NCI-H2227 (cell line): Measurements from ENCODE around the gene RPUSD1.
"Not testable (repeated sequence)": the region's sequence is repeated elsewhere in the genome, so short reads cannot be mapped to it uniquely, and the experiment has no call there.

Source experiments
- DNase-seq: peaks from one replicate; lab custom pipeline; 2025; ENCODE audit not compliant: unreplicated experiment; lab: John Stamatoyannopoulos, UW

Gene RPUSD1

GRCh38 chr16:768428-768827 lies 19.8 kb downstream of the RPUSD1 start:
- no peak for DNase-seq

DNA sequence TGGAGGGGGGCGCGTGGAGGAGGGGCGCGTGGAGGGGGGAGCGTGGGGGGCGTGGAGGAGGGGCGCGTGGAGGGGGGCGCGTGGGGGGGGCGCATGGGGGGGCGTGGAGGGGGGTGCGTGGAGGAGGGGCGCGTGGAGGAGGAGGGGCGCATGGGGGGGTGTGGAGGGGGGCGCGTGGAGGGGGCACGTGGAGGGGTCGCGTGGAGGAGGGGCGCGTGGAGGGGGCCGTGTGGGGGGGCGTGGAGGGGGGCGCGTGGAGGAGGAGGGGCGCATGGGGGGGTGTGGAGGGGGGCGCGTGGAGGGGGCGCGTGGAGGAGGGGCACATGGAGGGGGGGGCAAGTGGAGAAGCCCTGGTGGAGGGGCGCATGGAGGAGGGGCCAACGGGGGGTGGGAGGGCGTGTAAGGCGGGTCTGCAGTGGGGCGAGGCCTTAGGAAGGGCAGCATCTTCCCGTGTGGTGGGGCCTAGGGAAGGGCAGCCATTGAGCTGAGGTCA lies 20.4 kb downstream of the RPUSD1 start:
- no peak for DNase-seq

- no peak for DNase-seq
Observed at GRCh38 chr16:766820-767640, 21.2 kb downstream of the RPUSD1 start.

GRCh38 chr16:766008-766819 lies 22.0 kb downstream of the RPUSD1 start:
- DNase-seq, result no peak

DNA sequence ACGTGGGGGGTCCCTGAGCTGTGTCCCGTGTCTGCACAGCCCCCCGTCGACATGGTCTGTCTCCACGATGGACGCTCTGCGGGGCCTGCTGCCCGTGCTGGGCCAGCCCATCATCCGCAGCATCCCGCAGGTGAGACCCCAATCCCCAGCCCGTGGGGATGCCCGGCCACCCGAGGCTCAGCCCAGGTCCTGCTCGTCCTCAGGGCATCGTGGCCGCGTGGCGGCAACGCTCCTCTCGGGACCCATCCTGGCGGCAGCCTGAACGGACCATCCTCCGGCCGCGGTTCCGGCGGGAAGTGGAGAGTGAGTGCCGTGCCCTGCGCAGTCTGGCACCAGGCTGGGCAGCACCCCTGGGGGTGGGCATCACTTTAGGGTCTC lies 22.7 kb downstream of the RPUSD1 start:
- DNase-seq, result no peak

DNA sequence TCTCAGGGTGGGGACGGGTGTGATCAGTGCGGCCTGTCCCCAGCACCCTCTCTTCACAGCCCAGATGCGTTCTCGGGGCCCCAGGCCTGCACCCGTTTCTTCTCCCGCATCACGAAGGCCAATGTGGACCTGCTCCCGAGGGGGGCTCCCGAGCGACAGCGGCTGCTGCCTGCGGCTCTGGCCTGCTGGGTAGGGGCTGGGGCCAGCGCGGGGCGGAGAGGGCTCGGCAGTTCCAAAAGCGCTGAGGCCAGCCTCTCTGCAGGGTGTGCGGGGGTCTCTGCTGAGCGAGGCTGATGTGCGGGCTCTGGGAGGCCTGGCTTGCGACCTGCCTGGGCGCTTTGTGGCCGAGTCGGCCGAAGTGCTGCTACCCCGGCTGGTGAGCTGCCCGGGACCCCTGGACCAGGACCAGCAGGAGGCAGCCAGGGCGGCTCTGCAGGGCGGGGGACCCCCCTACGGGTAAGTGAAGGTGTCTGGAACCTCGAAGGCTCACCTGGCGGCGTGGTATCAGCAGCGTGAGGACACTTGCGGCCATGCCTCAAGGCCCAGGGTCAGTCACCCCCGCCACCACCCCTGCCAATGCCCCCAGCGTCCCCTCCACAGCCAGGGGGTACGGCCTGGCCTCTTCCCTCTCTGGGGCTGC lies 23.2 kb downstream of the RPUSD1 start:
- no peak for DNase-seq

DNA sequence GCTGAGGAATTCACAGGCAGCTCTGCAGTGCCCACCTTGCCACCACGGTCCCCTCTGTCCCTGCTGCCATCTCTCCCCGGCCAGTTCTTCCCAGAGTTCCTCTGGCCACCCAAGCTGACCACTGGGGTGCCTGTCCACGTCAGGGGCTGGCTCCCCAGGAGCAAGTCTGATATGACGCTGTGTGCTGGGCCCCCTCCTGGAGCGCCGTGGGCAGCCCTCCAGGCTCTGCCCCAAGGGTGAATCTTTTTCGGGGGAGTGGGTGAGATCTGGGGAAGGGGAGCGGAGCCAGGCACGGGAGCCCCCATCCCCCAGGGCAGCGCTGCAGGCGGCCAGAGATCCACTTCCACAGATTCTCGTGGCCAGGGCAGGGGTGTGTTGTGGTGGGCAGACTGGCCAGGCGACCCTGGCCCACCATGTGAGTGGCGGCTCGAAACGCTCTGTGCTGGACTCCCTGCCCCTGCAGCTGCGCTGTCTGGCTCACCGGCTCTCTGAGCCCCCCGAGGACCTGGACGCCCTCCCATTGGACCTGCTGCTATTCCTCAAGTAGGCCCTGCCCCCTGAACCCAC lies 23.9 kb downstream of the RPUSD1 start:
- DNase-seq, result no peak

- no peak for DNase-seq
Observed at GRCh38 chr16:763369-764183, 24.6 kb downstream of the RPUSD1 start.

- DNase-seq, result no peak
Observed at GRCh38 chr16:762595-763268, 25.4 kb downstream of the RPUSD1 start.

DNA sequence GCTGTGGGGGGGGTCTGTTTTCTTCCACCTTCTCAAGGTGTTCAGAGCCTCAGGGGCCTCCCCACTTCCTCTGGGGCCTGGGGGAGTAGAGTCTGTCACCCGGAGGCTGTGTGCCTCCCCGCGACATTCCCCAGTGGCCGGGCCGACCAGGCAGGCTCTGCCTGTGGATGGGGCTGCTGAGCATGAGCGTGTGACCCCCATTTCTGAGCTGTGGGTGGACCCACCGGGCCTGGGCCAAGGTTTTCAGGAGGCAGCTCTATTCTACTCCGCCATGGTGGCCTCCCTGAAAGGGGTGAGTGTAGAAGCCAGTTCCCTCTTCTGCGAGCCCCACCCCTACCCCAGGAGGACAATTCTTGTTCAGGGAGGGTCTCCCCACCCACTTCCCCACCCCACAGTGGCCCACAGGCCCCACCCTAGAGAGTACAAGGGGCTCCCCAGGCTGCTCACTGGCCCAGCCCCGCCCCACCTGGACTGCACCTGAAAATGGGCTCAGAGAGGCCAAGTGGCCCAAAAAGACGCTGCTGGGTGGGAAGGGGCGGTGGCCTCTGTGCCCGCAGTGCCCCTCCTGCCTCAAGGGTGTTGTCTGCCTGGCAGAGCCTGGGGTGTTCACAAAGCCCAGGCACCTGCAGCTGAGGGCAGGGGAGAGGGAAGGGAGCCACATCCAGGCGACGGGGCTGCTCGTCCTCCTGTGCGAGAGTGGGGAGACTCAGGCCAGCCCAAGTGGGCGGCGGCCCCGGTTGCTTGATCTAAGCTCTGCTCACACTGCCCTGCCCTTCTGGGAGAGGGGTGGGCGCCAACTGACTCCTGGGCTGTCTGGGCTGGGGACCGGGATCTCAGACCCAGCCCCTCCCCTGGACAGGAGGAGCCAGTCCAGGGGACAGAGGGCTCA lies 26.3 kb downstream of the RPUSD1 start:
- DNase-seq, result no peak

- no peak for DNase-seq
Observed at GRCh38 chr16:760545-761343, 27.4 kb downstream of the RPUSD1 start, which contains the start of gene MSLN. MSLN (plus strand) TSS chr16:760734; CDS start chr16:762681, 1,947 bp downstream.

GRCh38 chr16:760065-760464 lies 28.1 kb downstream of the RPUSD1 start:
- no peak for DNase-seq

GRCh38 chr16:759110-759910 lies 28.9 kb downstream of the RPUSD1 start:
- no peak for DNase-seq

- DNase-seq, result no peak
Observed at GRCh38 chr16:756428-756827, 31.8 kb downstream of the RPUSD1 start.

DNA sequence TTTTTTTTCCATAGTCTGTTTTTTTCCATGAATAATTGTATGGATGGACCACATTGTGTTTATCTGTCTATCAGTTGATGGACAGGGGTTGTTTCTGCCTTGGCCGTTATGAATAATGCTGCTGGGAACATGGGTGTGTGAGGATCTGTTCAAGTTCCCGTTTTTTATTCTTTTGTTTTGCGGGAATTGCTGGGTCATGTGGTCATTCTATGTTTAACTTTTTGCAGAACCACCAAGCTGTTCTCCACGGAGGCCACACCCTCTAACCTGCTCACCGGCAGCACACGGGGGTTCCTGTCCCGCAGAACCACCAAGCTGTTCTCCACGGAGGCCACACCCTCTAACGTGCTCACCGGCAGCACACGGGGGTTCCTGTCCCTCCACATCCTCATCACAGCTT lies 33.5 kb downstream of the RPUSD1 start:
- no peak for DNase-seq

DNA sequence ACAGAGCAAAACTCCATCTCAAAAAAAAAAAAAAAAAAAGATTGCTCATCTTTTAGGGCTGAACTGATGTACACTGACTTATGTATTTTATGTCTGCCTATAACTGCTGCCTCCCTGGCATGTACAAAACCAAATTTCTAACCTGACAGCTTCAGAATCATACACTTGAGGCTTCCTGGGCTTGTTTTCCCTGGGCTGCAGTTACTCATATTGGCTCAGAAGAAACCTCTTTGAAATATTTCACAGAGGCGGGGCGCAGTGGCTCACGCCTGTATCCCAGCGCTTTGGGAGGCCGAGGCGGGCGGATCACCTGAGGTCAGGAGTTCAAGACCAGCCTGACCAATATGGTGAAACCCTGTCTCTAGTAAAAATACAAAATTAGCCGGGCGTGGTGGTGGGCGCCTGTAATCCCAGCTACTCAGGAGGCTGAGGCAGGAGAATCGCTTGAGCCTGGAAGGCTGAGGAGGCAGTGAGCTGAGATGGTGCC lies 34.0 kb downstream of the RPUSD1 start:
- DNase-seq, result not testable (repeated sequence)

- DNase-seq, result no peak
Observed at GRCh38 chr16:752007-752312, 36.2 kb downstream of the RPUSD1 start.
